ENCODE data around the gene SMIM30. TPM values are rescaled to one million over a fixed set of nuclear protein-coding genes. Genes with fewer than 3 reads are reported as not detected.

The SMIM30 gene
- total and polyA plus RNA-seq, 8 donors, result 12.4 to 50.8 (median 22.5) TPM

DNA sequence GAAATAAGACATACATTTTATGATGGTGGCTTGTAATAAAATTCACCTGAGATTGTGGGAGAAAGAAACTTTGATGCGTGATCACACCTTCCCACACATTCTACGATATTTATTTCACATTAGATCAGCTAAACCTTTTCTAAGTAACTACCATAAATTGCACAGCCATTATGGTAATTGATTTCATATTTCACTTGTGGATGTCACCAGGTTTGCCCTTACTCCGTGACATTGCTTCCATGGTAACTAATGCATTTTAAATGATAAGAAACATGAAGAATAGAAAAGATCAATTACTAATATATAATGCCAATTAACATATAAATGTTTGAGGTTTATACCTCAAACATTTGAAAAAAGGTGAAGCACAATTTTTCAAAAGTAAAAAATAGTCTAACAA, 35.8 kb upstream of the SMIM30 start:
- Histone ChIP-seq H3K9me3 (no peaks in the 10 kb centered on the region), H3K4me3 (no peak overlapping the region), H3K27ac (no peak overlapping the region), H3K36me3 (no peaks in the 10 kb centered on the region), H3K27me3 (no peaks in the 10 kb centered on the region), H3K4me1 (no peaks in the 10 kb centered on the region)
- TF ChIP-seq, protein P1, sequence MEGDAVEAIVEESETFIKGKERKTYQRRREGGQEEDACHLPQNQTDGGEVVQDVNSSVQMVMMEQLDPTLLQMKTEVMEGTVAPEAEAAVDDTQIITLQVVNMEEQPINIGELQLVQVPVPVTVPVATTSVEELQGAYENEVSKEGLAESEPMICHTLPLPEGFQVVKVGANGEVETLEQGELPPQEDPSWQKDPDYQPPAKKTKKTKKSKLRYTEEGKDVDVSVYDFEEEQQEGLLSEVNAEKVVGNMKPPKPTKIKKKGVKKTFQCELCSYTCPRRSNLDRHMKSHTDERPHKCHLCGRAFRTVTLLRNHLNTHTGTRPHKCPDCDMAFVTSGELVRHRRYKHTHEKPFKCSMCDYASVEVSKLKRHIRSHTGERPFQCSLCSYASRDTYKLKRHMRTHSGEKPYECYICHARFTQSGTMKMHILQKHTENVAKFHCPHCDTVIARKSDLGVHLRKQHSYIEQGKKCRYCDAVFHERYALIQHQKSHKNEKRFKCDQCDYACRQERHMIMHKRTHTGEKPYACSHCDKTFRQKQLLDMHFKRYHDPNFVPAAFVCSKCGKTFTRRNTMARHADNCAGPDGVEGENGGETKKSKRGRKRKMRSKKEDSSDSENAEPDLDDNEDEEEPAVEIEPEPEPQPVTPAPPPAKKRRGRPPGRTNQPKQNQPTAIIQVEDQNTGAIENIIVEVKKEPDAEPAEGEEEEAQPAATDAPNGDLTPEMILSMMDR (IDR thresholded peaks at IDR 0.05), result no peak
- FAIRE-seq (no peak), ATAC-seq (no peak), DNase-seq (no peak)
- WGBS, 2 donors, result 82 to 87% methylated on average over 3 of the region's 3 CpGs
- intact Hi-C loops (cut with DNase I), result no loop called here

DNA sequence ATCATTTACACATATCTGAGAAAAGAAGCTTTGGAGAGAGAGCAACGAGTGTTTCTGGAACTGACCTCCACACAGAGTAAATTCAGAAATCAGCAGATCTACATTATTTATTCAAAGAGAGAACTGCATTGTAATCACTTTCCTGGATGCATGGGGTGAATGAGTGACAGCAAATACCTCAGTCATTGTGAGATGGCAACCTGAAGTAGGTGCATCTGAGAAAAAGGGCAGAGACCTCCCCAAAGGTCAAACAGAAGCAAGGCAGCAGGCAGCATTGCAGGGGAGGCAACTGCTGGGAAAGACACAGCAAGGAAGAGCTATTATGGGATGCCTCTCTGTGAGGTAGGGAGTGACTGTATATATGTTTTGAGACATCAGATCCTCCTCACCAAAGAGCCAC, 26.5 kb upstream of the SMIM30 start:
- intact Hi-C loops (cut with DNase I), result no loop called here
- Histone ChIP-seq H3K4me3 (no peak overlapping the region), H3K9me3 (no peaks in the 10 kb centered on the region), H3K4me1 (no peaks in the 10 kb centered on the region), H3K27ac (no peak overlapping the region), H3K36me3 (no peaks in the 10 kb centered on the region), H3K27me3 (no peaks in the 10 kb centered on the region)
- WGBS, 2 donors, result 3 to 5% methylated on average over 1 of the region's 1 CpG
- DNase-seq, result no peak
- no peak for ATAC-seq
- FAIRE-seq, result no peak
- TF ChIP-seq, protein P1 (IDR thresholded peaks at IDR 0.05), result no peak

DNA sequence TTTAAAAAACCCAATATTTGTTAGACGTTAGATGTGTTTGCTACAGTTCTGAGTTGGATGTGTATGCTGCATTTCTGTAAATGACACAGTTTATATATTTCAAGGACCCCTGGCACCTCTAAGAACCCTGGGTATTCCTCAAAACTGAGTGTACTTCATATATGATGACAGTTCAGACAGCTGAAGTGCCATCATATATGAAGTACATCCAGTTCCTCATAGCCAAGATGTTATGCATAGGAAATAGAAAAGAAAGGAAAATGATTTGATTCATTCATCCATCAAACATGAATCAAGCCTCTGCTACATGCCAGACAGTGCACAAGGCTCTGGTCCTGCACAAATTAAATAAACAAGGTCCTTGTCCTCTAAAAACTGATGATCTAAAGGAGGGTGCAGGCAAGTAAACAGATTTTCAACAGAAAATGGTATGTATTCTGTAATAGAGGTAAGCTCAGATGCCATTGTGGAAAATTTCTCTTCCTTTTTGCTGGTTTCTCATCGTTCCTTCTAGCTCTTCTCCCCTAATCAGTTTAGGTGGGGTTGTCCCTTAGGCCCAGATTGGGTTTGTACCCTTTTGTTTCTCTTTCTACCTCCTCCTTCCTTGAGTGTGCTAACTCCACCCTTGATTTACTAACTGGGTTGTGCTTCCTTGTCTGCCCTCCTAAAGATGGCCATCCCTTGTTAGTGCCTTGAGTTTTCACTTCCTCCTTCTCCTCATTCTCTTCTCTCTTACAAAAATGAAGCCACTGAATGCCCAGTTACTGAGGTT, 25.3 kb upstream of the SMIM30 start:
- no peaks in the 10 kb centered on the region for H3K36me3 ChIP-seq
- no peaks in the 10 kb centered on the region for H3K27me3 ChIP-seq
- 67 to 71% methylated on average over 2 of the region's 2 CpGs for WGBS, 2 donors
- TF ChIP-seq, protein P1 (IDR thresholded peaks at IDR 0.05), result no peak
- DNase-seq, result no peak
- ATAC-seq, result no peak
- no peak overlapping the region for H3K27ac ChIP-seq
- no peaks in the 10 kb centered on the region for H3K9me3 ChIP-seq
- FAIRE-seq, result no peak
- intact Hi-C loops (cut with DNase I), result no loop called here
- no peaks in the 10 kb centered on the region for H3K4me1 ChIP-seq
- no peak overlapping the region for H3K4me3 ChIP-seq

DNA sequence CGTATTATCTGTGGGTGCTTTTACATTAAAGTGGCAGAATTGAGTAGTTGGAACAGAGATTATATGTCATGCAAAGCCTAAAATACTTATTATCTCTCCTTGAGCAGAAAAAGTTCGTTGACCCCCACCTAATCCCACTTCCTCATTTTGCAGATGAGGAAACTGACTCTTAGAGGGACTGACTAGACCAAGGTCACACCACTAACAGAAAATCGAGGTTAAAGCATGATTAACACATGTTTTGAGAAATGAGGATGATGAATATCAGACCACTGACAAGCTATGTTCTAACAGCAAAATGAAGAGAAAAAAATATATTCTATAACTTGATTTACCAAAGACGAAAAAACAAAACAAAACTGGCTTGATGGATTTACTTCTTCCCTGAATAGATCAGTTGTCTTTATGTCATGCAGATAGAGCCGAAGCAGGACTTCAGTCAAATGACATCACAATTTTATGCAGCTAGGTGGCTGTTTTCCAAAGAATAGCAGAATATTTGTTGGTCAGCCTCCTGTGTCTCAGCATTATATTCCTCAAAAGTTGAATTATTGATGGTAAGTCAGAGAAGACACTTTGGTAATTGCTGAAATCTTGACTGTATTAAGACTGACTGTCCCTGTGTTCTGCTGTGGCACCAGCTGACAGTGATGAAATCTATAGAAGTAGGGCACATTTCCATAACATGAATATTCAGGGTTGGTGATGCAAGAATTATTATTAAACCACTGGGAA, 24.2 kb upstream of the SMIM30 start:
- intact Hi-C loops (cut with DNase I), result no loop called here
- ATAC-seq, result no peak
- Histone ChIP-seq H3K4me3 (no peak overlapping the region), H3K27ac (no peak overlapping the region), H3K27me3 (no peaks in the 10 kb centered on the region), H3K36me3 (no peaks in the 10 kb centered on the region), H3K4me1 (no peaks in the 10 kb centered on the region), H3K9me3 (no peaks in the 10 kb centered on the region)
- no peak for FAIRE-seq
- no peak for DNase-seq
- TF ChIP-seq, protein P1 (IDR thresholded peaks at IDR 0.05), result no peak
- WGBS, 2 donors, result 57% methylated on average over 5 of the region's 5 CpGs

DNA sequence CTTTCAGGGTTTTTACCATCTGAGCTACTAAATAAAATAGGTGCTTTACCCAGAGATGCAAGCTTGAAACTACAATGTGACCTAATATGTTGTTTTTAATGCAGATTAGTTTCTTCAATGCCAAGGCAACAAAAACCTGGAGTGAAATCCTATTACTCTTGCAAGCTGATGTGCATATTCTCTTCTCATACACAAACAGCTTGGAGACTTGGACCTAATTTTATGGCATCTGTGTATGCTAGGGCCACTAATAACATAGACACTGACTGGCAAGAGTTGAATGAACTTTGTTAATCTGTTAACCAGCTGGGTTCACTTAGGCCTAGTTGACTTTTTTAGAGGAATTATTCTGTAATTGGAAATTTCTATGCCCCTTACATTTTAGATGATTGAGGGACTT, 23.4 kb upstream of the SMIM30 start:
- Histone ChIP-seq H3K36me3 (no peaks in the 10 kb centered on the region), H3K27ac (no peak overlapping the region), H3K9me3 (no peaks in the 10 kb centered on the region), H3K27me3 (no peaks in the 10 kb centered on the region), H3K4me1 (no peaks in the 10 kb centered on the region), H3K4me3 (no peak overlapping the region)
- no peak for DNase-seq
- intact Hi-C loops (cut with DNase I), result no loop called here
- TF ChIP-seq, protein P1 (IDR thresholded peaks at IDR 0.05), result no peak
- FAIRE-seq, result no peak
- no peak for ATAC-seq

All from pancreas (tissue), 10 donors.